Mesendoderm (in vitro differentiated cells): ENCODE measurements around the gene PDE4D.
A peak's percentile ranks its signal among the peaks of the same experiment; 100 is the strongest.

ENCODE experiments used
- DNase-seq: peaks from one replicate; pipeline ENCODE4 v3.0.0; 2013
- H2AK5ac ChIP-seq: 2 replicates; pipeline ENCODE4 v1.6.1; 2013; ENCODE audit warnings: low read length, inconsistent platforms
- H2BK120ac ChIP-seq: 2 replicates; pipeline ENCODE4 v1.6.1; 2013; ENCODE audit warnings: low read depth, mild to moderate bottlenecking, low read length, moderate library complexity, mixed read lengths
- H2BK15ac ChIP-seq: replicated peaks from 2 replicates; pipeline ENCODE4 v1.6.1; 2013; ENCODE audit warnings: low read depth, mild to moderate bottlenecking, moderate library complexity
- H2BK5ac ChIP-seq: 2 replicates; pipeline ENCODE4 v1.6.1; 2013; ENCODE audit warnings: low read length, inconsistent platforms
- H3K18ac ChIP-seq: 2 replicates; pipeline ENCODE4 v1.6.1; 2013; ENCODE audit warnings: mild to moderate bottlenecking, low read length, mixed read lengths
- H3K23ac ChIP-seq: one replicate; pipeline ENCODE4 v1.6.1; 2013; ENCODE audit warnings: low read length
- H3K27ac ChIP-seq: 2 replicates; pipeline ENCODE4 v1.5.1; 2013; ENCODE audit warnings: low read depth, mild to moderate bottlenecking, inconsistent platforms, low read length, moderate library complexity
- H3K27me3 ChIP-seq: 2 replicates; pipeline ENCODE4 v1.6.1; 2013; ENCODE audit warnings: low read length, control low read depth, mild to moderate bottlenecking, inconsistent platforms; ENCODE audit not compliant: insufficient read depth, poor library complexity
- H3K36me3 ChIP-seq: 2 replicates; pipeline ENCODE4 v1.6.1; 2013; ENCODE audit warnings: low read length, inconsistent platforms; ENCODE audit not compliant: control insufficient read depth, insufficient read depth
- H3K4ac ChIP-seq: one replicate; pipeline ENCODE4 v1.6.1; 2013; ENCODE audit warnings: low read depth, mild to moderate bottlenecking, low read length, moderate library complexity
- H3K4me1 ChIP-seq: 2 replicates; pipeline ENCODE4 v1.6.1; 2013; ENCODE audit warnings: low read depth, low read length, inconsistent platforms; ENCODE audit not compliant: control insufficient read depth
- H3K4me2 ChIP-seq: 2 replicates; pipeline ENCODE4 v1.6.1; 2013; ENCODE audit warnings: low read length
- H3K4me3 ChIP-seq: 2 replicates; pipeline ENCODE4 v1.5.1; 2013; ENCODE audit warnings: mild to moderate bottlenecking, low read length
- H3K56ac ChIP-seq: one replicate; pipeline ENCODE4 v1.6.1; 2013; ENCODE audit warnings: low read length
- H3K79me1 ChIP-seq: 2 replicates; pipeline ENCODE4 v1.6.1; 2013; ENCODE audit warnings: low read length, inconsistent platforms
- H3K79me2 ChIP-seq: 2 replicates; pipeline ENCODE4 v1.6.1; 2013; ENCODE audit warnings: mild to moderate bottlenecking, low read length; ENCODE audit not compliant: control insufficient read depth, insufficient read depth
- H3K9ac ChIP-seq: 2 replicates; pipeline ENCODE4 v1.6.1; 2013; ENCODE audit warnings: low read length, inconsistent platforms
- H4K5ac ChIP-seq: one replicate; pipeline ENCODE4 v1.6.1; 2013; ENCODE audit warnings: low read length
- H4K8ac ChIP-seq: one replicate; pipeline ENCODE4 v1.6.1; 2013; ENCODE audit warnings: low read depth, mild to moderate bottlenecking, control low read depth, low read length, moderate library complexity
- WGBS: extraction: QIAGEN DNeasy Blood & Tissue Kit; methylation state at CpG from one replicate; pipeline ENCODE4 v1.1.7; 2013; ENCODE audit warnings: low lambda C conversion rate, missing lambda C conversion rate; ENCODE audit not compliant: insufficient coverage; ENCODE audit errors: extremely low coverage; 5-methylcytosine and 5-hydroxymethylcytosine counted together

PDE4D gene

DNA sequence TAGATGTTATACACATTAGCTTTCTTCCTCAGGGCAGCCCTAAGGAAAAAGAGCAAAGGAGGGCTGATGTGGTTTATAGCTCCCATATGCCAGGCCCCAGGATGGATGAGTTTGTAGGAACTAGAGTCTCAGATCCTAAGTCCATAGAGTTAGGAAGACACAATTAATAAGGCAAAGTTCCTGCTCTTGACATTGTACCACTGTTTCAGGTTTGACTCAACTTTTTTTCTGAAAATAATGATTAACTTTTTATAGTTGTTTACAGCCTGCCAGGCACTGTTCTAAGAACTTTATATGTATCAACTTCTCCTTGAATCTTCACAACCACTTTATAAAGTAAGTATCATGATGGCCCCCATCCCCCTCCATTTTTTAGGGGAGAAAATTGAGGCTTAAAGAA lies 339.5 kb downstream of the PDE4D start:
- no peaks in the 10 kb centered on the region for H3K36me3 ChIP-seq
- DNase-seq = no peak
- no peaks in the 10 kb centered on the region for H3K27me3 ChIP-seq
- no peak overlapping the region for H4K5ac ChIP-seq
- no peak overlapping the region for H3K9ac ChIP-seq
- H2BK15ac ChIP-seq = peak overlapping the region; percentile 96
- no peaks in the 10 kb centered on the region for H3K79me1 ChIP-seq
- peak overlapping the region; percentile 96 for H2BK120ac ChIP-seq
- peak overlapping the region; percentile 90 for H3K18ac ChIP-seq
- H3K4me3 ChIP-seq = no peak overlapping the region
- no peaks in the 10 kb centered on the region for H3K79me2 ChIP-seq
- H4K8ac ChIP-seq = peak overlapping the region; percentile 81
- no peak overlapping the region for H3K56ac ChIP-seq
- no peak overlapping the region for H3K27ac ChIP-seq
- no peak overlapping the region for H3K23ac ChIP-seq
- H2AK5ac ChIP-seq = no peak overlapping the region
- H3K4me2 ChIP-seq = no peak overlapping the region
- H3K4ac ChIP-seq = peak overlapping the region; percentile 91
- H3K4me1 ChIP-seq = no peaks in the 10 kb centered on the region
- H2BK5ac ChIP-seq = no peak overlapping the region

DNA sequence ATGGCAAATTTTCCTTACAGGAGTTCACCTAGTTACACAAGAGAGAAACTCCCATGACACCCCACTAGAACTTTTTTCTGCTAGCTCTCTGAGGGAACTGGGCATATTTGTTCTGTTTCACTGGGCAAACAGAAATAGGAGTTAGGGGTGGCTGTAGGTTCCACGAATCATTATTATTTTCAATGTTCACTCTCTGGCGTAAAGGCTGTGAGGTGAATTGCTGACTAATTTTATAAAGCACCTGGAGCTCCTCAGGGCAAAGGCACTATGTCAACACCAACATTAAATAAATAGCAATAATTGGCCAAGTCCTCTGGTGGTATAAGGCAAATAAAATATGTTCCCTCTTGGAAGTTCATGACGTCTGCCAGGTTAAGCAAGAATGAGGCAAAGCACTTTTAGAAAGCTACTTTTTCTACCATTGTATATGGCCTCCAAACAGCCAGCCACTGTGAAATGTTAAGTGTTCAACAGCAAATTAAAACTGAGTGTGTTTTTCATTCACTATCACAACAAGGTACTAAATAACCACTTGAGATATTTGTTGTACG lies 344.6 kb downstream of the PDE4D start:
- no peak for DNase-seq
- no peak overlapping the region for H4K8ac ChIP-seq
- no peak overlapping the region for H3K9ac ChIP-seq
- H3K23ac ChIP-seq = no peak overlapping the region
- no peak overlapping the region for H3K4me3 ChIP-seq
- H2BK120ac ChIP-seq = no peak overlapping the region
- no peaks in the 10 kb centered on the region for H3K79me2 ChIP-seq
- H3K4me2 ChIP-seq = no peak overlapping the region
- H3K18ac ChIP-seq = peak overlapping the region; percentile 68
- H3K27me3 ChIP-seq = no peaks in the 10 kb centered on the region
- no peak overlapping the region for H2BK15ac ChIP-seq
- no peaks in the 10 kb centered on the region for H3K36me3 ChIP-seq
- H3K56ac ChIP-seq = no peak overlapping the region
- WGBS = no CpG with 5 or more reads among the region's 4 CpGs
- no peak overlapping the region for H4K5ac ChIP-seq
- H3K4ac ChIP-seq = no peak overlapping the region
- no peaks in the 10 kb centered on the region for H3K4me1 ChIP-seq
- H2AK5ac ChIP-seq = no peak overlapping the region
- H3K79me1 ChIP-seq = no peaks in the 10 kb centered on the region
- H2BK5ac ChIP-seq = no peak overlapping the region
- no peak overlapping the region for H3K27ac ChIP-seq

DNA sequence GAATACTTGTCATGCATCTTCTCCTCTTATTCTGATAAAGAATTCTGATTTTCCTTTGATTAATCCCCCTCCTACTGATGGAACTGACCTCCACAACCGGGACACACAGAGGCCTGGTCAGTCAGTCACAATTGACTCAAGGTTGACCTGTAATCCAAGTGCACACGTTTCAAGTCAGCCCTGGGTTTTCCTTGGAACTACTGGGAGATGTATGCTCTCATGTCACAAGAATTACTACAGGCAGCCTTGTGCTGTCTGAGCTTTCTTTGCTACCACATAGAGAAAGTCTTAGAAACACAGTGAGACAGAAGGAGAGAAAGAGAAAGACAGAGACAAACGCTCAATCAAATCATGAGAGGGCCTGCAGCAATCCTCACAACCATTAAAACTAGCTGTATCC lies 345.8 kb downstream of the PDE4D start:
- no peaks in the 10 kb centered on the region for H3K4me1 ChIP-seq
- H2BK120ac ChIP-seq = no peak overlapping the region
- no peak overlapping the region for H2BK5ac ChIP-seq
- H3K79me2 ChIP-seq = no peaks in the 10 kb centered on the region
- no peaks in the 10 kb centered on the region for H3K36me3 ChIP-seq
- no peak overlapping the region for H4K8ac ChIP-seq
- no peak overlapping the region for H3K56ac ChIP-seq
- H3K79me1 ChIP-seq = no peaks in the 10 kb centered on the region
- H4K5ac ChIP-seq = no peak overlapping the region
- H3K23ac ChIP-seq = no peak overlapping the region
- no peak overlapping the region for H2BK15ac ChIP-seq
- no peak overlapping the region for H3K4me3 ChIP-seq
- no peaks in the 10 kb centered on the region for H3K27me3 ChIP-seq
- no peak overlapping the region for H3K9ac ChIP-seq
- WGBS = no CpG with 5 or more reads among the region's 3 CpGs
- H3K4me2 ChIP-seq = no peak overlapping the region
- DNase-seq = no peak
- H2AK5ac ChIP-seq = no peak overlapping the region
- H3K27ac ChIP-seq = no peak overlapping the region
- no peak overlapping the region for H3K4ac ChIP-seq
- peak overlapping the region; percentile 4 for H3K18ac ChIP-seq

DNA sequence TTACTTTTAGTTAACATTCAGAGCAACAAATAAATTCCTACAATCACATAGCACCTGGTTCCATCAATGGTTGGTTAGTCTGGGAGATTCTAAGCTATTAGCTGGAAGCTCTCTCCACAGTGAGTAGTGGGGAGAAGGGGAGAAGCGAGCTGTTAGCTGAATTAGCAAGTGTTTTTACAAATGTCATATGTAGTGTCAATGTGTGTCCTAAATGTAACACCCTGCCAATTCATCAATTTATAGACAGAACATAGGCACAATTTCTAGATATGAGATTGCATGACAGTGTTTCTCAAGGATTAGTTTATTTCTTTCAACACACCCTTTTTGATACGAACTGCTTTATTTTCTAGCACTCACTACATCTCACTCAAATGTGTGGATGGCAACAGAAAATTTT lies 349.0 kb downstream of the PDE4D start:
- Histone ChIP-seq H3K27me3 (no peaks in the 10 kb centered on the region), H3K79me2 (no peaks in the 10 kb centered on the region), H3K4ac (no peak overlapping the region), H2BK5ac (no peak overlapping the region), H3K27ac (no peak overlapping the region), H2AK5ac (no peak overlapping the region), H3K4me1 (no peaks in the 10 kb centered on the region), H3K79me1 (no peaks in the 10 kb centered on the region), H3K23ac (no peak overlapping the region), H3K9ac (no peak overlapping the region), H4K5ac (no peak overlapping the region), H3K36me3 (no peaks in the 10 kb centered on the region), H3K4me3 (no peak overlapping the region), H3K56ac (no peak overlapping the region), H4K8ac (no peak overlapping the region), H2BK120ac (no peak overlapping the region), H2BK15ac (peak overlapping the region; percentile 85), H3K18ac (no peak overlapping the region), H3K4me2 (no peak overlapping the region)
- no peak for DNase-seq
- WGBS = no CpG with 5 or more reads among the region's 2 CpGs

DNA sequence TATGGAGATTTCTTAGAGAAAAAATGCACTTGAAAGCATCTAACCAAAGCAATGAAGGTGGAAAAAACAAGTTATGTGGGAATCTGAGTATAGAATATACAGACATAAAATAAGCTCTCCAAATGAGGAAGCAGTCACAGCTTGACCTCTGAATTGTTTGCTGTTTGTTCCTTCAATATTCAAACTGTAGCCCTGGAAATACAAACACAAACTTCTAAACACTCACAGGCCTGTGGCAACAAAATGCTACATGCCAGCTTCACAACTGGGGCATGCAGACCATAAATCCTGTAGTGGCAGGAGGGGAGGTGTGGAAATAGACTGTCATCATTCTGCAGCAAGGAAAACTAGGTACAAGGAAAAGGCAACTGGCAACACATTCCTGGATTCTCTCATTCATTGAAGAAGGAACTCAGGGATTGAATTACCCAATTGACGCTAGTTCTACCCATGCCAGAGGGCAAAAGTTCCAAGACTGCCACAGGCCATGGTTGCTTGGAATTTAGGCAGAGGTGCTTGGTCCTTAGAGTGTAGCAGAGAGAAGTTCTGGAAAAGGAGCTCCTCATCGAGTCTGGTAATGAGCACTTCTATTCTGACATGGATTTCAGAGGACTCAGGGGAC lies 349.6 kb downstream of the PDE4D start:
- Histone ChIP-seq H3K56ac (no peak overlapping the region), H3K79me1 (no peaks in the 10 kb centered on the region), H4K8ac (no peak overlapping the region), H3K23ac (no peak overlapping the region), H2AK5ac (no peak overlapping the region), H3K4ac (no peak overlapping the region), H4K5ac (no peak overlapping the region), H2BK5ac (no peak overlapping the region), H3K9ac (no peak overlapping the region), H3K4me3 (no peak overlapping the region), H2BK15ac (no peak overlapping the region), H3K4me2 (no peak overlapping the region), H3K27ac (no peak overlapping the region), H3K18ac (no peak overlapping the region), H3K79me2 (no peaks in the 10 kb centered on the region), H3K36me3 (no peaks in the 10 kb centered on the region), H3K27me3 (no peaks in the 10 kb centered on the region), H2BK120ac (no peak overlapping the region), H3K4me1 (no peaks in the 10 kb centered on the region)
- WGBS = no CpG with 5 or more reads among the region's 2 CpGs
- DNase-seq = peak; percentile 44
